GM18507 (cell line): ENCODE results near the gene GNA12.
"Not testable (repeated sequence)": the region's sequence is repeated elsewhere in the genome, so short reads cannot be mapped to it uniquely, and the experiment has no call there.

ENCODE experiments used
- DNase-seq: peaks from one replicate; pipeline ENCODE4 v3.0.0; 2011; ENCODE audit warnings: low read depth; ENCODE audit not compliant: insufficient read length; ENCODE audit errors: extremely low spot score
- FAIRE-seq: peaks from 2 replicates; lab custom pipeline; 2011; peaks lifted over from hg19 to GRCh38; lab: Jason Lieb, UNC

GNA12 gene

GRCh38 chr7:2737005-2737743 lies 106.9 kb downstream of the GNA12 start:
- not testable (repeated sequence) for DNase-seq, FAIRE-seq

GRCh38 chr7:2736411-2736914 lies 107.6 kb downstream of the GNA12 start:
- DNase-seq (no peak), FAIRE-seq (no peak)

- FAIRE-seq (no peak), DNase-seq (no peak)
These were observed 108.4 kb downstream of the GNA12 start for GRCh38 chr7:2735744-2736143.

GRCh38 chr7:2734751-2735571 lies 109.1 kb downstream of the GNA12 start:
- FAIRE-seq (no peak), DNase-seq (no peak)

- DNase-seq, result no peak
- FAIRE-seq, result no peak
These were observed 109.9 kb downstream of the GNA12 start for GRCh38 chr7:2734084-2734686.

- DNase-seq (no peak), FAIRE-seq (no peak)
These were observed 111.0 kb downstream of the GNA12 start for GRCh38 chr7:2732959-2733584.

GRCh38 chr7:2732388-2732787 lies 111.7 kb downstream of the GNA12 start:
- FAIRE-seq (no peak), DNase-seq (no peak)

GRCh38 chr7:2730846-2731770 lies 113.0 kb downstream of the GNA12 start:
- DNase-seq (no peak), FAIRE-seq (no peak)

GRCh38 chr7:2729893-2730716 lies 114.0 kb downstream of the GNA12 start:
- FAIRE-seq (no peak), DNase-seq (no peak)

- no peak for FAIRE-seq
- no peak for DNase-seq
These were observed 114.8 kb downstream of the GNA12 start for GRCh38 chr7:2729031-2729892.

GRCh38 chr7:2728316-2729030 lies 115.6 kb downstream of the GNA12 start:
- FAIRE-seq (no peak), DNase-seq (no peak)

- FAIRE-seq, DNase-seq: not testable (repeated sequence)
These were observed 116.9 kb downstream of the GNA12 start for GRCh38 chr7:2727206-2727605.

GRCh38 chr7:2726316-2727018 lies 117.6 kb downstream of the GNA12 start:
- FAIRE-seq (no peak), DNase-seq (no peak)

GRCh38 chr7:2725178-2726105 lies 118.7 kb downstream of the GNA12 start:
- FAIRE-seq, result no peak
- DNase-seq, result no peak
